HG03139 (cell line): ENCODE measurements around the gene B3GNT7.

ENCODE experiments used
- ATAC-seq: cut with Tn5 transposase; IDR thresholded peaks from one replicate; pipeline ENCODE4 v1.9.1; 2021; ENCODE audit not compliant: unreplicated experiment

The B3GNT7 gene

DNA sequence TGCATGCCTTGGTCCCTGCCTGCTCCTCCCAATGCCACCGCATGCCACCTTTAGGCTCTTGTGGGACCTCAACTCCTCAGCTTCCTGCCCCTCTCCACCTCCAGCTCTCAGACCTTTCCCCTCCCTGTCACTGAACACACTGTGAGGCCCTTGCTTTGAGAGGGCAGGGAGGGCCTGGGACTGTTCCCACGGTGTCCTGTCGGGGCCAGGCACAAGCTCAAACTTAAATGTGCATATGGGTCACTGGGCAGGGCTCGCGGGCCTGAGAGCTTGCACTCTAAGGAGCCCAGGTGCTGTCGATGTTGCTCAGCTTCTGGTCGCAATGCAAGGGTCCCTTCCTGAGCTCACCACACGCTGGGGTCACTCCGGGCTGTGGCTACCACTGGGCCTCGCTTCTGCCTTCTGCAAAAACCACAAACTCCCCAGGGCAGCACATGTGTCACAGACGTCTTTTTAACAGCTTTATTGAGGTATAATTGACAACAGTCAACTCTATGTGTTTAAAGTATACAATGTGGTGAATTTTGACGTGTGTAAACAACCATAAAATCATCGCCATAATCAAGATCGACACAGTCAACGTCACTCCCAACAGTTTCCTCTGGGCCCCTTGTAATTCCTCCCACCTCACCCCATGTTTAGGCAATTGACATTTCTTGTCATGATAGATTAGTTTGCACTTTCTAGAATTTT is 11.9 kb upstream of the B3GNT7 start:
- no peak for ATAC-seq

GRCh38 chr2:231384109-231384435 is 11.4 kb upstream of the B3GNT7 start:
- no peak for ATAC-seq

GRCh38 chr2:231384970-231385369 is 10.5 kb upstream of the B3GNT7 start:
- ATAC-seq, result no peak

DNA sequence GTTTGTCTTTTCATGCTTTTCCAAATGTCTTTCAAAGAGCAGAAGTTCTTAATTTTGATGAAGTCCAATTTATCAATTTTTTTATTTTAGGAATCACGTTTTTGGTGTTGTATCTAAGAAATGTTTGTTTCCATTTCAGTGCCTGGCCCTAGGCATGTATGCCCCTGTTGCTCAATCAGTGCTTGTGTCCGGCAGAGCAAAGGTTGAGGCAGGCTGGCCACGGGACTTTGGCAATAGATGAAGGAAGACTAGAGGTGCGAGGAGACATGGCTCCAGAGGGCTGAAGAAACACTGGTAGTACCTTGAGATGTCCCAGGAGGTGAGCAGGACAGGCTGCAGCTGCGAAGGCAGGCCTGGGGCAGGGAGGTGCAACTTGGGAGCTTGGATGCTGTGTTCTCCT is 10.1 kb upstream of the B3GNT7 start:
- ATAC-seq, result no peak

DNA sequence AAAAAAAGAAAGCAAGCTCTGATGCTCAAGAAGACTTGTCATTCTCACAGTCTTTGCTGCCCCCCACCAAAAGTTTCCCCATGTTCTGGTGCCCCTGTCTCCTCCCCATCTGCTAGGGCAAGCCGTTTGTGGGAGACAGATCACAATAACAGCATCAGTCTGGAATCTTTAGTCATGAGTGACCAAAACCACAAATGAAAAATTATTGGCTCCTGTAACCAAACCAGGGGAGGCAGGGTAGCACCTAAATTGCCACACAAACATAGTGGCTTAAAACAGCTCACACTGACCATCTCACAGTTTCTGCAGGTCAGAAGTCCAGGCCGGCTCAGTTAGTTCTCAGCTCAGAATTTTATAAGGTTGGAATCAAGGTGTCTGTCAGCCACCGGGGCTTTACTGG is 9.1 kb upstream of the B3GNT7 start:
- no peak for ATAC-seq

DNA sequence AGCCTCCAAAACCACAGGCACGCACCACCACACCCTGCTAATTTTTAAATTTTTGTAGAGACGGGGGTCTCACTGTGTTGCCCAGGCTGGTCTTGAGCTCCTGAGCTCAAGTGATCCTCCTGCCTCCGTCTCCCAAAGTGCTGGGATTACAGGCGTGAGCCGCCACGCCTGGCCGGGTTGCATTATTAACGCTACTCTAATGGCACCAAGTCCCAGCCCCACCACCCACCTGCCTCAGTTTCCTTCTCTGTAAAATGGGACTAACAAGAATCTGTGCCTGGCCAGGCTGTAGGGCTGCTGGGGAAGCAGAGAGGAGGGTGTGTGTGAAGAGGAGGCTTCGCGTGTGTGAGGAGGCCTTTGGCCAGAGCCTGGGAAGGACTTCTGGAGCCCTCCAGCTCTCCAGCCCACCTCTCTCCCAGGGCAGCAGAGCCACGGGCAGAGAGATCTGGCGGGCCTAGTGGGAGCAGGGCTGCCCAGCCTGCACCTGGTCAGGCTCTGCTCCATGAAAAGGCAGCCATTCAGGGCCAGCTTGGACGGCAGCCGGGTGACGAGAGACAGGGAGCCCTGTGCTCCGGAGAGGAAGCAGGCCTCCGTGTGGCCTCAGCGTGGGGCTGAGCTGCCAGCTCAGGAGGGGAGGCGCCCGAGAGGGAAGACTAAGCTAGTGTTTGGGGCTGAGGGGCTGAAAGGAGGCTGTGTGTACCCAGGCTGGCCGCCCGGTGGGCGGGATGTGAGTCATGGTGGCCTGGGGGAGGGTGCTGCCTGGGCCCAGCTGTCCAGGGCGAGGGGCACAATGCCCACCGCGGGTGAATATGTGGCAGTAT is 7.4 kb upstream of the B3GNT7 start:
- ATAC-seq, result no peak

DNA sequence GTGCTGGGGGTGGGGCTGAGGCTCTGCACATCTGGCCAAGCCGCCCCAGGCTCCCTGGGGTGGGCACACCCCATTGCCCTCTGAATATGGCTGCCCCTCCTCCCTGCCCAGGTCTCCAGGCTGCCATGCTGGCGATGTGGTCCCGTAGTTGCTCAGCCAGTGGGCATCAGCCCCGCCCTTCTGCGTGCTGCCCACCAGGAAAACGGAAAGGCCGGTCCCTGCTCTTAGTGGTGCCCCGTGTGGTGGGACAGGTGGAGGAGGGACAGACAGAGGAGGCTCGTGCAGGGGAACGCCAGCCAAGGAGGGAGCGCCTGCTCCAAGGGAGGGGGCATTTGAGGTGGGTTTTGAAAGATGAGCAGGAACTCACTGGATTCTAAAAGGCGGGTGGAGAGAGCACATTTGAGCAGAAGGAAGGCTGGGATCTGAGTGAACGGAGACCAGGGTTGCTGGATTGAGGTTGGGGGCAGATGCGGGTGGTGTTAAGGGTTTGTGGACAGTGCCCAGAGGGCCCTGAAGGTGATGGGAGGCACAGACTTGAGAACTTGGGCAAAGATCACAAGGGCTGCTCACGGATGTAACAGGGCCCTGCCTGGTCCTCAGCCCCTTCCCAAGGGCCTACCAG is 6.7 kb upstream of the B3GNT7 start:
- no peak for ATAC-seq

GRCh38 chr2:231390667-231391066 is 4.8 kb upstream of the B3GNT7 start:
- no peak for ATAC-seq

- ATAC-seq, result no peak
These were observed 3.5 kb upstream of the B3GNT7 start for GRCh38 chr2:231391981-231392380.

- ATAC-seq, result no peak
These were observed 2.9 kb upstream of the B3GNT7 start for GRCh38 chr2:231392431-231393148.

DNA sequence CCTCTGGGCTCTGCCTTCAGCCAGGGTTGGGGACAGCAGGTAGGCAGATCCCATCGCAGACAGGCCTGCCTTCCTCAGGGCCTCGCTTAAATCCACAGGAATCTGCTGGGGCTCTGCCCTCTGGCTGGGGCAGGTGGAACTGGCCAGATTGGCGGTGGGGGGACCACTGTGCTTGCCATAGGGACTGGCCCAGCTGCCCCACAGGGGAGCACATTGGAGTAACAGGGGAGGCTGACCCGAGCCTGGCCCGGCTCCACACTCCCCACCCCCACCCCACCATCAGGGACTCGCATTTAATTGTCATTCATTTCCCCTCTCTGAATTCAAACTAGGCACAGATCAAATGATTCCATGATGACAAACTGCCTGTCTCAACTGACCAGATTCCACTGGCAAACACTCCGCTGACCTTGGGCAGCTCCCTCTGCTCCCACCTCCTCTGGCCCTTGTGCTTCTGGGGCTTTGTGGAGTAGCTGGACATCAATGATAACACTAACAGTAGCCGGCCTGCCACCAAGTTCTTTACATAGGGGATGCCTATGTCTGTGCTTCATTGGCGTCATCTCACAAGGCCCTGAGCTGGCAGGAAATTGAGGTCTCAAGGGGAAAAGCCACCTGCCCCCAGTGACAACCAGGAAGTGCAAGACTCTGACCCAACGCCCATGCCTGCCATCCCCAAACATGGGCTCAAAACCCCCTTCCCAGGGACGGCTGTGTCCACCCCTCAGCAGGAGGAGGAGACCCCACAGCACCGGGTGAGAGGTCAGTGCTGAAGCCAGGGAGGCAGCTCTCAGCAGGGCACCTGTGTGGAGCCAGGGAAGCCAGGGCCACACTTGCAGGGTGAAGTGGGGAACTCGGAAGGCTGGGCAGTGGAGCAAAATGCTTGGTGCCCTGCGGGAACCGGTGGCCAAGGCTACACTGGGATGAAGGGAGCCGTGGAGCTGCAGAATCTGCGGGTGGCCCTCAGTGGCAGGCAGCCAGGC is 2.1 kb upstream of the B3GNT7 start:
- peak; percentile 33 for ATAC-seq

DNA sequence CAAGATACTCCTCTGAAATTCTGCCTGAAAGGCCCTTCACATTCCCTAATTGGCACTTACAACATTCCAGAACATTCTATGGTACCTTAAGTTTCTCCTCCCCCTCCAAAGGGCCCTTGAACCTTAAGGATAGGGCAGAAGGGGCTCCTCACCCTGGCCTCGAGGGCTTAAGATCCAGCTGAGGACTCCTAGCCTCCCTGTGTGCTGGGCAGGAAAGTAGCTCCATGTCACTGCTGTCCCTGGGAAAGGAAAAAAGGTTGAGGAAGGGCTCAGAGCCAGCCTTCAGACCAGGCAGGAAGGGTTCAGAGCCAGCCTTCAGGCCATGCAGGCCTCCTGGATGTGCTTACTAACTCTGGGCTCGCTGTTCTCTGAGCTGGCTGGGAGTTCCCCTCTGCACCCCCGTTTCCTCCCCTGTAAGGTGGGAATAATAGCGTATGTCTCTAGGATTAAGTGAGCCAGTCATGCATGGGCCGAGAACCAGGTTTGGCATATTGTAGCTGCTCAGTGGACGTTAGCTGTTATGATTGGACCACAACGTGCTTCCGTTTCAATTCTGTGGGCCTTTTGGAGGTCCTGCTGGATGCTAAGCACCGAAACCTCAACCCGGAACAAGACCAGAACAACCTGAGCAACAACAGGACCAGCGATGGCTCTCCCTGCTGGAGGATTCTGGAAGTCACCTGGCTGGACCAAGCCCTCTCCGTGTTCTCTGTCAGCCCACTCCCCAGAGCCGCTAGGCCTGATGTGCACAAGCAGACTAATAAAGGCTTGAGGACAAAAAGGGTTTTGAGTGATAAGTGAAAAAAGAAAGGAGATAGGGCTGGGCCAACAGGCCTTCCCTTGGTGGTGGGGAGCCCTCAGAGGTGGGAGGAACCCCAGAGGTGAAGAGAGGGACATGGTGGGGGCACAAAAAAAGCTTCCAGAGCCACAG is 1.0 kb upstream of the B3GNT7 start:
- peak; percentile 30 for ATAC-seq

GRCh38 chr2:231396058-231396821 is 730 bp downstream of the B3GNT7 start:
- no peak for ATAC-seq

DNA sequence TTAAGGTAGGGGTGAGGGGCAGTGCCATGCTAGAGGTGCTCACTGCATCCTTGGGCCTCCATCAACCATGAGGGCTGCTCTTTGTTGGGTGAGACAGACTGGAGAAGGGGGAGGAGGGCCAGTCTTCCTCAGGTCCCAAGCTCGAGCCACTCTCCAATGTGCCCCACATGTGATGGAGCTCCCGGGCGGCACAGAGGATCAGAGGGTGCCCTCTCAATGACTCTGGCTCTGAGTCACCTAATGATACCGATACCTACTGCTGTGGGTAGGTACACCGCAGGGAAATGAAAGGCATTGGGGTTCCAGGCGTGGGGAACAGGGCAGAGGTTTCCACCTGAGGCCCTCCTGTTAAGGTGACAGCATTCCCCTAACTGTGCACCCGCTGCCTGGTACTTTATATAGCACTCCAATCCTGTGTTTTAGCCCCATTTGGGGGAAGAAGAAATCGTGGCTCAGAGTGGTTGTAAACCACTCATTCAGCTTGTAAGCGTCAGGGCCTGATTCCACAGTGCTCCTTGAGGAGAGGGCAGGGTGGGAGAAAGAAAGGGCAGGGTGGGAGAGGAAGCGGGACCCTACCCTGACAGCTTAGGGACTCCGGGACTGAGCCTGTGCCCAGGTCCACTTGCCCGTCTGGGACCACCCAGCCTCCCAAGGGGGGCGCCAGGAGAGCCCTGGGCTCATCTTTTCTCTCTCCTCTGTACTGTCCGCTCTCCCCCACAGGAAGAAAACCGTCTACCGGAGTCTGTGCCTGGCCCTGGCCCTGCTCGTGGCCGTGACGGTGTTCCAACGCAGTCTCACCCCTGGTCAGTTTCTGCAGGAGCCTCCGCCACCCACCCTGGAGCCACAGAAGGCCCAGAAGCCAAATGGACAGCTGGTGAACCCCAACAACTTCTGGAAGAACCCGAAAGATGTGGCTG is 1.8 kb downstream of the B3GNT7 start:
- no peak for ATAC-seq

GRCh38 chr2:231397928-231398294 is 2.4 kb downstream of the B3GNT7 start:
- ATAC-seq, result no peak

DNA sequence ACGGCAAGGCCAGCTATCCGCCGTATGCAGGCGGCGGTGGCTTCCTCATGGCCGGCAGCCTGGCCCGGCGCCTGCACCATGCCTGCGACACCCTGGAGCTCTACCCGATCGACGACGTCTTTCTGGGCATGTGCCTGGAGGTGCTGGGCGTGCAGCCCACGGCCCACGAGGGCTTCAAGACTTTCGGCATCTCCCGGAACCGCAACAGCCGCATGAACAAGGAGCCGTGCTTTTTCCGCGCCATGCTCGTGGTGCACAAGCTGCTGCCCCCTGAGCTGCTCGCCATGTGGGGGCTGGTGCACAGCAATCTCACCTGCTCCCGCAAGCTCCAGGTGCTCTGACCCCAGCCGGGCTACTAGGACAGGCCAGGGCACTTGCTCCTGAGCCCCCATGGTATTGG is 3.1 kb downstream of the B3GNT7 start:
- no peak for ATAC-seq

DNA sequence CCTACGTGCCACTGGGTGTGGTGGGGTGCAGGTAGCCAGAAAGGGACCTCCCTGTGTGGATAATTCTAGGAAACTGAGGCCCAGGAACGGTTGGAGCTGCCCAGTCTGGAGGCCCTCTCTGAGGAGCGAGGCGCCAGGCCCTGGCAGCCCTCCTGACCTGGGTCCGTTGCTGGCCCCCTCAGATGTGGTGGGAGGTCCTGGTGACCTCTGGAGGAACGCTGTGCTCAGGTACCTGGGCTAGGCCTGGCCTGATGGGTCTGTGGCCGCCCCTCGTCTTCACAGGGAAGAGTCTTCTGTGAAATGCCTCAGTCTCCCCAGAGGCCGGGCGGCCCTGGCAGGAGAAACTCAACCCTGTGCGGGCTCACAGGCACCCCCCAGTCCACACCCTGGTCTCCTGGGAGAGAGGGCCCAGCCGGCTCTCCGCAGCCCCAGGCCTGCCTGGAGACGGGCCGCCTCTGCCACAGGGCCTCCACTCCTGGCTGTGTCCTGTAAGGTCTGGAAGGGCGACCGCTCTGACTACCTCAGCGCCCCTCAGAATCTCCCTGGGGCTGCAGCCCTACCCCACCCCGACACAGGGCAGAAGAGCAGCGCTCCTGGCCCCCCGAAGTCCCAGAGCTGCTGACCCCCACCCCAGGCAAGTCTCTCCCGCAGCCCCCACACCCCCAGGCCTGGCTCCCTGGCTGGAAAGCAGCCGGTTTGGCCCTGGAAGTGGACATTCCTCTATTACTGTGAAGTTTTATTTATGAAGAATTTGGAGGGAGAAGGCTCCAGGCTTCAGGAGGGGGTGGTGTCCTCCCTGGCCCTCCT is 3.7 kb downstream of the B3GNT7 start:
- no peak for ATAC-seq
